Panc1 (cell line): Measurements from ENCODE around the gene ALOXE3. TPM values are rescaled to one million over a fixed set of nuclear protein-coding genes. Genes with fewer than 3 reads are reported as not detected.
A peak's percentile ranks its signal among the peaks of the same experiment; 100 is the strongest.

Experiments used
- ATAC-seq: fragments of 200-7000 bp; cut with Tn5 transposase; 2 replicates; pipeline ENCODE4 v1.9.1; 2020; ENCODE audit warnings: mild to moderate bottlenecking, moderate library complexity
- BruUV-seq: library from RNA; stranded (reverse); fragments of 400-500 nt; replicated peaks from 2 replicates; lab custom pipeline; 2021; lab: Mats Ljungman, UMichigan
- CTCF ChIA-PET: fragments of 300-600 bp; sonication (Branson Sonifier 250); formaldehyde crosslinking; loops from one replicate; lab custom pipeline; 2022; ENCODE audit warnings: antibody characterized with exemption; lab: Charles Lee
- POLR2A ChIA-PET: fragments of 300-600 bp; sonication (Branson Sonifier 250); formaldehyde crosslinking; loops from one replicate; lab custom pipeline; 2022; ENCODE audit warnings: antibody characterized with exemption; lab: Charles Lee
- DNase-seq: peaks from one replicate; pipeline ENCODE4 v3.0.0-alpha.2; 2010; ENCODE audit warnings: low read depth, low spot score
- H3K27ac ChIP-seq: 2 replicates; pipeline ENCODE4 v1.5.1; 2011; ENCODE audit warnings: mild to moderate bottlenecking, low read length, inconsistent platforms
- H3K27me3 ChIP-seq: fragments of 200-500 bp; sonication (Bioruptor generic); 2 replicates; pipeline ENCODE4 v1.6.0; 2014; ENCODE audit warnings: low read length, inconsistent platforms; ENCODE audit not compliant: control insufficient read depth, insufficient read depth
- H3K36me3 ChIP-seq: fragments of 200-500 bp; sonication (Bioruptor generic); 2 replicates; pipeline ENCODE4 v1.5.1; 2014; ENCODE audit warnings: inconsistent platforms, mild to moderate bottlenecking, low read length, moderate library complexity; ENCODE audit not compliant: control insufficient read depth, insufficient read depth
- H3K4me1 ChIP-seq: 2 replicates; pipeline ENCODE4 v1.5.1; 2011; ENCODE audit warnings: inconsistent platforms, mild to moderate bottlenecking, low read length, moderate library complexity; ENCODE audit not compliant: control insufficient read depth, insufficient read depth
- H3K4me3 ChIP-seq, 2 experiments: 2 replicates each; pipeline ENCODE4 v1.5.1; 2011 to 2012; ENCODE audit warnings: low read depth in 2 of 2, low read length in 2 of 2, mild to moderate bottlenecking in 2 of 2, inconsistent platforms in 1 of 2, moderate library complexity in 1 of 2
- H3K9me3 ChIP-seq: fragments of 200-500 bp; sonication (Bioruptor generic); 2 replicates; pipeline ENCODE4 v1.5.1; 2014; ENCODE audit warnings: low read depth, mild to moderate bottlenecking, inconsistent platforms, low read length, moderate library complexity; ENCODE audit not compliant: control insufficient read depth, insufficient read depth
- POLR2AphosphoS5 ChIP-seq: IDR thresholded peaks from 2 replicates; pipeline ENCODE4 v1.6.1; 2012; ENCODE audit warnings: mild to moderate bottlenecking, low read depth, low read length, moderate library complexity
- SIN3A ChIP-seq: IDR thresholded peaks from 2 replicates; pipeline ENCODE4 v1.6.1; 2012; ENCODE audit warnings: low read depth, mild to moderate bottlenecking, low read length, moderate library complexity, borderline replicate concordance; ENCODE audit not compliant: insufficient read depth
- TCF7L2 ChIP-seq: IDR thresholded peaks from 2 replicates; pipeline ENCODE4 v1.6.1; 2011; ENCODE audit warnings: mild to moderate bottlenecking, low read depth, low read length, inconsistent platforms
- in situ Hi-C: cut with HindIII; loops from 2 replicates; pipeline ENCODE4 v1.10.0; 2016; ENCODE audit warnings: low sequenced_read_pairs, low pct_unique_long_range_greater_than_20kb
- intact Hi-C: fragments of 100-400 bp; cut with micrococcal nuclease; formaldehyde crosslinking; loops from one replicate; pipeline ENCODE4 v1.10.0; 2022; ENCODE audit not compliant: unreplicated experiment
- total RNA-seq: library from RNA; stranded (reverse); gene quantifications from one replicate; pipeline ENCODE4 v1.2.1, GENCODE V29; 2021; ENCODE audit not compliant: unreplicated experiment
- TF ChIP-seq, protein P1 (sequence below): fragments of 450-650 bp; IDR thresholded peaks from 2 replicates; pipeline ENCODE4 v1.5.1; 2017; ENCODE audit warnings: mild to moderate bottlenecking
- TF ChIP-seq, protein P2 (sequence below), 2 experiments: IDR thresholded peaks; 2 replicates each; pipeline ENCODE4 v1.6.1; 2011 to 2012; ENCODE audit warnings: low read depth in 2 of 2, control low read depth in 1 of 2, low read length in 1 of 2, mild to moderate bottlenecking in 1 of 2, moderate library complexity in 1 of 2; ENCODE audit not compliant: insufficient read depth in 1 of 2

ALOXE3 gene
- total RNA-seq, 1 experiment from 2014 or later, result 0.46 TPM

GRCh38 chr17:8152112-8152775, 33.9 kb upstream of the ALOXE3 start, which contains the start of gene PER1:
TSS of gene PER1 (minus strand) at chr17:8152404. CDS start at chr17:8150706, 1,698 bp downstream.
- intact Hi-C loops, result no loop called here

DNA sequence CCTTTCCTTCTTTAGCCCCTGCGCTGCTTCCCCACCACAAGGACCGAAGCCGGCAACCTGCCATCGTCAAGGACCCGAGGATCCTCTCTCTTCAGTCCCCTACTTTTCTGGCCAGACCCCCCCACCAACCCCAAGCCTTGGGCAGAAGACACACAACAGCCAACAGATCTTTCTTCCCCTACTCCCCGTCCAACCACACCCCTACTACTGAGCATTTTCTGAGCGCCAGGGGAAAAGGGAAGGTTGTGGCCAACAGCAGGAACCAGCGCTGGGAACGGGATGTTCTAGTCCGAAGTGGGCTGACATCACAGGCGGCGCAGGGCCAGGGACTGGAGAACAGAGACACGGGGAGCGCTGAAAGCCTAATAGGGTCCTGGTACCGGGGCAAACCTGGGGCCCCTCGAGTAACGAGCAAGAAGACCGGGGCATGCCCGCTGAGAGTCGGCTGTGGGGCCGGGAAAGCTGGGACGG, 33.4 kb upstream of the ALOXE3 start:
- no peak for TF ChIP-seq TCF7L2
- TF ChIP-seq, protein P1, sequence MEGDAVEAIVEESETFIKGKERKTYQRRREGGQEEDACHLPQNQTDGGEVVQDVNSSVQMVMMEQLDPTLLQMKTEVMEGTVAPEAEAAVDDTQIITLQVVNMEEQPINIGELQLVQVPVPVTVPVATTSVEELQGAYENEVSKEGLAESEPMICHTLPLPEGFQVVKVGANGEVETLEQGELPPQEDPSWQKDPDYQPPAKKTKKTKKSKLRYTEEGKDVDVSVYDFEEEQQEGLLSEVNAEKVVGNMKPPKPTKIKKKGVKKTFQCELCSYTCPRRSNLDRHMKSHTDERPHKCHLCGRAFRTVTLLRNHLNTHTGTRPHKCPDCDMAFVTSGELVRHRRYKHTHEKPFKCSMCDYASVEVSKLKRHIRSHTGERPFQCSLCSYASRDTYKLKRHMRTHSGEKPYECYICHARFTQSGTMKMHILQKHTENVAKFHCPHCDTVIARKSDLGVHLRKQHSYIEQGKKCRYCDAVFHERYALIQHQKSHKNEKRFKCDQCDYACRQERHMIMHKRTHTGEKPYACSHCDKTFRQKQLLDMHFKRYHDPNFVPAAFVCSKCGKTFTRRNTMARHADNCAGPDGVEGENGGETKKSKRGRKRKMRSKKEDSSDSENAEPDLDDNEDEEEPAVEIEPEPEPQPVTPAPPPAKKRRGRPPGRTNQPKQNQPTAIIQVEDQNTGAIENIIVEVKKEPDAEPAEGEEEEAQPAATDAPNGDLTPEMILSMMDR, result no peak
- TF ChIP-seq, protein P2, sequence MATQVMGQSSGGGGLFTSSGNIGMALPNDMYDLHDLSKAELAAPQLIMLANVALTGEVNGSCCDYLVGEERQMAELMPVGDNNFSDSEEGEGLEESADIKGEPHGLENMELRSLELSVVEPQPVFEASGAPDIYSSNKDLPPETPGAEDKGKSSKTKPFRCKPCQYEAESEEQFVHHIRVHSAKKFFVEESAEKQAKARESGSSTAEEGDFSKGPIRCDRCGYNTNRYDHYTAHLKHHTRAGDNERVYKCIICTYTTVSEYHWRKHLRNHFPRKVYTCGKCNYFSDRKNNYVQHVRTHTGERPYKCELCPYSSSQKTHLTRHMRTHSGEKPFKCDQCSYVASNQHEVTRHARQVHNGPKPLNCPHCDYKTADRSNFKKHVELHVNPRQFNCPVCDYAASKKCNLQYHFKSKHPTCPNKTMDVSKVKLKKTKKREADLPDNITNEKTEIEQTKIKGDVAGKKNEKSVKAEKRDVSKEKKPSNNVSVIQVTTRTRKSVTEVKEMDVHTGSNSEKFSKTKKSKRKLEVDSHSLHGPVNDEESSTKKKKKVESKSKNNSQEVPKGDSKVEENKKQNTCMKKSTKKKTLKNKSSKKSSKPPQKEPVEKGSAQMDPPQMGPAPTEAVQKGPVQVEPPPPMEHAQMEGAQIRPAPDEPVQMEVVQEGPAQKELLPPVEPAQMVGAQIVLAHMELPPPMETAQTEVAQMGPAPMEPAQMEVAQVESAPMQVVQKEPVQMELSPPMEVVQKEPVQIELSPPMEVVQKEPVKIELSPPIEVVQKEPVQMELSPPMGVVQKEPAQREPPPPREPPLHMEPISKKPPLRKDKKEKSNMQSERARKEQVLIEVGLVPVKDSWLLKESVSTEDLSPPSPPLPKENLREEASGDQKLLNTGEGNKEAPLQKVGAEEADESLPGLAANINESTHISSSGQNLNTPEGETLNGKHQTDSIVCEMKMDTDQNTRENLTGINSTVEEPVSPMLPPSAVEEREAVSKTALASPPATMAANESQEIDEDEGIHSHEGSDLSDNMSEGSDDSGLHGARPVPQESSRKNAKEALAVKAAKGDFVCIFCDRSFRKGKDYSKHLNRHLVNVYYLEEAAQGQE (IDR thresholded peaks at IDR 0.05; ENCODE audit: insufficient read depth in 1 of 2, low read depth in 2 of 2, low read length in 1 of 2), result no peak
- no peak for TF ChIP-seq POLR2AphosphoS5
- no peak for TF ChIP-seq SIN3A
- no peaks in the 10 kb centered on the region for H3K27me3 ChIP-seq
- no TSS peak for BruUV-seq
- peak overlapping the region; percentile 69 for H3K27ac ChIP-seq
- DNase-seq (no peak), ATAC-seq (no peak)
- intact Hi-C loops (no loop called here), in situ Hi-C loops (no loop called here)
- ChIA-PET CTCF (no interaction called here), POLR2A (no interaction called here)
- H3K4me1 ChIP-seq, result peaks cover 31% of the 10 kb centered on the region
- H3K9me3 ChIP-seq, result no peaks in the 10 kb centered on the region
- no peaks in the 10 kb centered on the region; the same call in 1 of the 2 replicates for H3K36me3 ChIP-seq
- peak overlapping the region; percentile 53 to 64 for H3K4me3 ChIP-seq

More at GRCh38 chr17:8152112-8152775, 33.9 kb upstream of the ALOXE3 start, which contains the start of gene PER1:
- no peaks in the 10 kb centered on the region for H3K27me3 ChIP-seq
- H3K36me3 ChIP-seq, result no peaks in the 10 kb centered on the region
- peak; percentile 39 for ATAC-seq
- peak within 1 kb of the TSS; percentile 53 to 64 for H3K4me3 ChIP-seq
- H3K9me3 ChIP-seq, result no peaks in the 10 kb centered on the region
- in situ Hi-C loops, result no loop called here
- DNase-seq, result no peak
- ChIA-PET POLR2A (no interaction called here), CTCF (no interaction called here)
- peak within 1 kb of the TSS; percentile 82 for H3K27ac ChIP-seq
- TF ChIP-seq POLR2AphosphoS5 (no peak), TCF7L2 (no peak)
- TF ChIP-seq, protein P1, result no peak
- TF ChIP-seq, protein P2 (IDR thresholded peaks at IDR 0.05; ENCODE audit: insufficient read depth in 1 of 2, low read depth in 2 of 2, low read length in 1 of 2), result no peak
- peaks cover 34% of the 10 kb centered on the region for H3K4me1 ChIP-seq
- BruUV-seq, result no TSS peak
